HG02938 (cell line): ENCODE results near the gene RUNX1.

Experiments used
- ATAC-seq: cut with Tn5 transposase; IDR thresholded peaks from one replicate; pipeline ENCODE4 v1.9.1; 2021; ENCODE audit warnings: mild to moderate bottlenecking, moderate library complexity; ENCODE audit not compliant: unreplicated experiment

The RUNX1 gene

GRCh38 chr21:34907461-34908418, 141.4 kb downstream of the RUNX1 start:
- no peak for ATAC-seq

GRCh38 chr21:34906401-34906800, 142.7 kb downstream of the RUNX1 start:
- ATAC-seq = no peak

DNA sequence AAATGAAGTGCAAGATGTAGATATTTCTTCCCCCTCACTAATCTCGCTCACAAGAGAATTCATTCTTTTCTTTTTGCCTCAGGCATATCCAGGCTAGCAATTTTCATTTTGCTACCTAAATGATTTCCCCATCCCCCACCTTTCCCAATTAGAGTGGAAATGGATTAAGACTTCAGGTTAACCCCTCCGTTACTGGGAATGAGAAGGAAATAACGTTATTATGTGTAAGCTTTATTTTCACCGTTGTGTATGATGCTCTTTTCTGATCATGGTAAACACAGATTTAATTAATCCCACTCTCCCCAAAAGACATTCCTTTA, 143.9 kb downstream of the RUNX1 start:
- no peak for ATAC-seq

DNA sequence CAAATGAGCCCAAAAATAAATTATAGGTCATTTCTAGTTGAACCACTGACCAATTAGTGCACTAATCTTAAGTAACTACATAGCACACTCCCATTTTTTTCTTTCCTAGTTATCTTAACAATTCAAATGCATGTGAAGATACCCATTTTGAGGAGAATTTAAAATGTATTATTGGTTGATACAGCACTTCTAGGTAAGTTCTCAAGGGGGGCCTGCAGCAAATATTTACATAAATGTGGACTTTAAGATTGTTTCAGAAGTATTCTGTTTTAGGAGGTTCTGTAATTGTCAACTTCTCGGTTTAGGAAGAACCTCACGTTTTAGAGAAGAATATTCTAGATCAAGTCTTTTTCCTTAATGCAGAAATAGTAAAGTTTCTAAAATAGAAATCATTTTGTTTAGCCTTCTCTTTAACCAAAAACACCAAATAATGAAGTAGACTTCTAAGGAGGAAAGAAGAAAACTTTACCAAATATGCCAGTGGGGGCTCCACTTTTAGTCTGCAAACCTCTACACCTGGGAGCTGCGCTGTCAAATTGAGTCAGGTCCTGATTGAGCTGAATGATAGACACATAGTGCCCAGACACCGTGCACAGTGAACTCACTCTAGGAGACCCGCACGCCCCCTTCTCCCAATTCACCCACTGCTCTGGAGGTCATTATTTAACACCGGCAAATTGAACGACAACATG, 144.4 kb downstream of the RUNX1 start:
- ATAC-seq = no peak

GRCh38 chr21:34900376-34900775, 148.7 kb downstream of the RUNX1 start:
- ATAC-seq = no peak

DNA sequence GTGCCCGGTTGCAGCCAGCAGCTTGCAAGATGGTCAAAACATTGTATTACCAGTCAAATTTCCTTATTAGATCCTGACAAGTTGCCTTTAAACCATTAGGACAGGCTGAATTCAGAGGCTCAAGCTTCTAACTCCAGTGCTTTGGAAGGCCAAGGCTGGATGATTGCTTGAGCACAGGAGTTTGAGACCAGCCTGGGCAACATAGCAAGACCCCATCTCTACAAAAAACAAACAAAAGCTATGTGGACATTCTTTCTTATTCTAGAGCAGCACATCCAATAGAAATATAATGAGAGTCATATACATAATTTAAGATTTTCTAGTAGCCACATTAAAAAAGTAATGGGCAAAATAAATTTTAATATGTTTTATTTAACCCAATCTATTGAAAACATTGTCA, 149.3 kb downstream of the RUNX1 start:
- no peak for ATAC-seq

- ATAC-seq = no peak
Observed at GRCh38 chr21:34899302-34899701, 149.8 kb downstream of the RUNX1 start.

DNA sequence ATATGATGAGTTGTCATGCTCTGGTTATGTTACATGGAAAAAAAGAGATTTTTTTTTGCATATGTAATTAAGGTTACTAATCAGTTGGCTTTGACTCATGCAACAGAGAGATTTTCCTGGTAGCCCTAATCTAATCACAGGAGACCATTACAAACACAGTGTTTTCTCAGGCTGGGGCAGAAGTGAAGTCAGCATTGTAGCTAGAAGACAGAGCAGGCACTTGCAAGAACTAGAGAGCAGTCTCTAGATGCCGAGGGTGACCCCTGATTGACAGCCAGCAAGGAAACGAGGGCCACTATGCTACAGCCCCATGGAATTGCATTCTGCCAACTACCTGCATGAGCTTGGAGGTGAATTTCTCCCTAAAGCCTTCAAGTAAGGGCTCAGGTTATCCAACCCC, 151.3 kb downstream of the RUNX1 start:
- ATAC-seq = no peak

DNA sequence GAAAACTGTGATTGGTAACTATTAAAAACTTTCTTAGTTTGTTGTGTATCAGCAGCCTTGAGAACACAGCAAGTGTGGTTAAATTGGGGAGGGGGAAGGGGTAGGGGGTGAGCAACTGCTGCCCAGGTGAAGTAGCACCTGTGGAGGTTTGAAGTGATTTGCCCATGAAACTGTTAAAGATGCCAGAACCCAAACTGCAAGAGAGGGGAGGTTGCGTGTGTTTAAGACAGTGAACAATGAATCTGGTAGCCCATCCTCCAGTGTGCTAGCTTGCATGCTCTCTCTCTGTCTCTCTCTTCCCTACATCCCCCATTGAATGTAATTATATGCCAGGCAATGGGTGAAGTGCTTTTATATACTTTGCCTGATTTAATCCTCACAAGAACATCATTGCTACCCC, 154.7 kb downstream of the RUNX1 start:
- ATAC-seq = no peak

- no peak for ATAC-seq
Observed at GRCh38 chr21:34892209-34892608, 156.9 kb downstream of the RUNX1 start.

DNA sequence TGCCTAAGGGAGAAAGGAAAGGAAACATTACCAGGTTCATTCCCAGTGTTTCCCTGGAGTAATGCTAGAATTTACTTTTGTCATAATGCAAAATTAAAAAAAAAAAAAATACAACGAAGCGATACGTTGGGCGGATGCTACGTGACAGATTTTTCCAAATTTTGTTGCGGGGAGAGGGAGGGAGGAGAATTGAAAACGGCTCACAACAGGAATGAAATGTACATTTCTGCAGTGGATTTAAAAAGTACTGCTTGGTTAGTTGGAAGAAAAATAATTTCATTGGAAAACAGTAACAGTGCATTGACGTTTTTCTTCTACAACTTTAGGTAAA, 157.5 kb downstream of the RUNX1 start:
- ATAC-seq = no peak

DNA sequence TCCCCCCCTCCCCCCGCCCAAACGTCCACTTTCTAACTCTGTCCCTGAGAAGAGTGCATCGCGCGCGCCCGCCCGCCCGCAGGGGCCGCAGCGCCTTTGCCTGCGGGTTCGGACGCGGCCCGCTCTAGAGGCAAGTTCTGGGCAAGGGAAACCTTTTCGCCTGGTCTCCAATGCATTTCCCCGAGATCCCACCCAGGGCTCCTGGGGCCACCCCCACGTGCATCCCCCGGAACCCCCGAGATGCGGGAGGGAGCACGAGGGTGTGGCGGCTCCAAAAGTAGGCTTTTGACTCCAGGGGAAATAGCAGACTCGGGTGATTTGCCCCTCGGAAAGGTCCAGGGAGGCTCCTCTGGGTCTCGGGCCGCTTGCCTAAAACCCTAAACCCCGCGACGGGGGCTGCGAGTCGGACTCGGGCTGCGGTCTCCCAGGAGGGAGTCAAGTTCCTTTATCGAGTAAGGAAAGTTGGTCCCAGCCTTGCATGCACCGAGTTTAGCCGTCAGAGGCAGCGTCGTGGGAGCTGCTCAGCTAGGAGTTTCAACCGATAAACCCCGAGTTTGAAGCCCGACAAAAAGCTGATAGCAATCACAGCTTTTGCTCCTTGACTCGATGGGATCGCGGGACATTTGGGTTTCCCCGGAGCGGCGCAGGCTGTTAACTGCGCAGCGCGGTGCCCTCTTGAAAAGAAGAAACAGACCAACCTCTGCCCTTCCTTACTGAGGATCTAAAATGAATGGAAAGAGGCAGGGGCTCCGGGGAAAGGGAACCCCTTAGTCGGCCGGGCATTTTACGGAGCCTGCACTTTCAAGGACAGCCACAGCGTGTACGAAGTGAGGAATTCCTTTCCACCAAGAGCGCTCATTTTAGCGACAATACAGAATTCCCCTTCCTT, 158.1 kb downstream of the RUNX1 start:
- no peak for ATAC-seq

DNA sequence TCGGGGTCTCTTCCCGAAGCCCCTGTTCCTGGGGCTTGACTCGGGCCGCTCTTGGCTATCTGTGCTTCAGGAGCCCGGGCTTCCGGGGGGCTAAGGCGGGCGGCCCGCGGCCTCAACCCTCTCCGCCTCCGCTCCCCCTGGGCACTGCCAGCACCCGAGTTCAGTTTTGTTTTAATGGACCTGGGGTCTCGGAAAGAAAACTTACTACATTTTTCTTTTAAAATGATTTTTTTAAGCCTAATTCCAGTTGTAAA, 158.7 kb downstream of the RUNX1 start:
- no peak for ATAC-seq

DNA sequence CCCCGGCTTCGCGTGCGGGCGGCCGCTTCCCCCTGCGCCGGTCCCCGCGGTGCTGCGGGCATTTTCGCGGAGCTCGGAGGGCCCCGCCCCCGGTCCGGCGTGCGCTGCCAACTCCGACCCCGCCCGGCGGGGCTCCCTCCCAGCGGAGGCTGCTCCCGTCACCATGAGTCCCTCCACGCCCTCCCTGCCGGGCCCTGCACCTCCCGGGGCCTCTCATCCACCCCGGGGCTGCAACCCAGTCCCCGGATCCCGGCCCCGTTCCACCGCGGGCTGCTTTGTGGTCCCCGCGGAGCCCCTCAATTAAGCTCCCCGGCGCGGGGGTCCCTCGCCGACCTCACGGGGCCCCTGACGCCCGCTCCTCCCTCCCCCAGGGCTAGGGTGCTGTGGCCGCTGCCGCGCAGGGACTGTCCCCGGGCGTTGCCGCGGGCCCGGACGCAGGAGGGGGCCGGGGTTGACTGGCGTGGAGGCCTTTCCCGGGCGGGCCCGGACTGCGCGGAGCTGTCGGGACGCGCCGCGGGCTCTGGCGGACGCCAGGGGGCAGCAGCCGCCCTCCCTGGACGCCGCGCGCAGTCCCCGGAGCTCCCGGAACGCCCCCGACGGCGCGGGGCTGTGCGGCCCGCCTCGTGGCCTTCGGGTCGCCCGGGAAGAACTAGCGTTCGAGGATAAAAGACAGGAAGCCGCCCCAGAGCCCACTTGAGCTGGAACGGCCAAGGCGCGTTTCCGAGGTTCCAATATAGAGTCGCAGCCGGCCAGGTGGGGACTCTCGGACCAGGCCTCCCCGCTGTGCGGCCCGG, 159.2 kb downstream of the RUNX1 start:
- peak; percentile 10 for ATAC-seq

GRCh38 chr21:34889320-34889675, 159.8 kb downstream of the RUNX1 start:
- ATAC-seq = peak; percentile 16

- peak; percentile 41 for ATAC-seq
Observed at GRCh38 chr21:34888569-34889319, 160.4 kb downstream of the RUNX1 start.

DNA sequence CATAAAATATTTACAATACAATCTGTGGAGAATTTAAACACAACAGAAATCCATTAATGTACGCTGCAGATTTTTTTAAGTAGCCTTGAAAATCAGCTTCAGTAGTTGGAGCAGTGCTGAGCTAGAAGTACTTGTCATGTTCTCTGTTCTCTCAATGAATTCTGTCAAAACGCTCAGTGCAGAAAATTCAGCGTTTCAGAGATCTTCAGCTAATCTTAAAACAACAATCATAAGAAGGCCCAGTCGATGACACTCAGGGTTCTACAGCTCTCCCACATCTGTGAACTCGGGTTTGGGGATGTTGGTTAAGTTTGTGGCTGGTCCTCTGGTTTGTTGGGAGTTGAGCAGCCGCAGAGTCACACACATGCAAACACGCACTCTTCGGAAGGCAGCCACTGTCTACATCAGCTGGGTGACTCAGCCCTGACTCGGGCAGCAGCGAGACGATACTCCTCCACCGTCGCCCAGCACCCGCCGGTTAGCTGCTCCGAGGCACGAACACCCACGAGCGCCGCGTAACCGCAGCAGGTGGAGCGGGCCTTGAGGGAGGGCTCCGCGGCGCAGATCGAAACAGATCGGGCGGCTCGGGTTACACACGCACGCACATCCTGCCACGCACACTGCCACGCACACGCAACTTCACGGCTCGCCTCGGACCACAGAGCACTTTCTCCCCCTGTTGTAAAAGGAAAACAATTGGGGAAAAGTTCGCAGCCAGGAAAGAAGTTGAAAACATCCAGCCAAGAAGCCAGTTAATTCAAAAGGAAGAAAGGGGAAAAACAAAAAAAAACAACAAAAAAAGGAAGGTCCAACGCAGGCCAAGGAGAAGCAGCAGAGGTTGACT, 161.2 kb downstream of the RUNX1 start:
- ATAC-seq = no peak

DNA sequence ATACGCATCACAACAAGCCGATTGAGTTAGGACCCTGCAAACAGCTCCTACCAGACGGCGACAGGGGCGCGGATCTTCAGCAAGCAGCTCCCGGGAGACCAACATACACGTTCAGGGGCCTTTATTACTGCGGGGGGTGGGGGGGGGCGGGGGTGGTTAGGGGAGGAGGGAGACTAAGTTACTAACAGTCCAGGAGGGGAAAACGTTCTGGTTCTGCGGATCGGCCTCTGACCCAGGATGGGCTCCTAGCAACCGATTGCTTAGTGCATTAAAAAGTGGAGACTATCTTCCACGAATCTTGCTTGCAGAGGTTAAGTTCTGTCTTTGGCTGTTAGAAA, 162.0 kb downstream of the RUNX1 start:
- no peak for ATAC-seq

GRCh38 chr21:34886240-34887104, 162.6 kb downstream of the RUNX1 start:
- no peak for ATAC-seq
